AG04450 (cell line): ENCODE data around the gene STAM. TPM values are rescaled to one million over a fixed set of nuclear protein-coding genes. Genes with fewer than 3 reads are reported as not detected.

Experiments used
- CTCF ChIA-PET: fragments of 300-600, 350-600 bp; formaldehyde crosslinking; extraction: SDS; loops from one replicate; lab custom pipeline; 2022; ENCODE audit warnings: antibody characterized with exemption, inconsistent platforms; lab: Charles Lee
- POLR2A ChIA-PET: fragments of 350-600 bp; formaldehyde crosslinking; extraction: SDS; loops from one replicate; lab custom pipeline; 2021; ENCODE audit warnings: antibody characterized with exemption, inconsistent platforms; lab: Yijun Ruan, JAX
- DNase-seq: peaks from one replicate; pipeline ENCODE4 v3.0.0-alpha.2; 2011; ENCODE audit warnings: low read depth, low spot score
- H3K27ac ChIP-seq: one replicate; pipeline ENCODE4 v1.5.1; 2012; ENCODE audit warnings: low read depth, low read length, control low read depth
- H3K27me3 ChIP-seq: one replicate; pipeline ENCODE4 v1.6.0; 2012; ENCODE audit warnings: low read length; ENCODE audit not compliant: control insufficient read depth, insufficient read depth
- H3K4me3 ChIP-seq: 2 replicates; pipeline ENCODE4 v1.5.1; 2011; ENCODE audit warnings: mild to moderate bottlenecking, low read depth, low read length, control low read depth
- H3K9me3 ChIP-seq: 2 replicates; pipeline ENCODE4 v1.5.1; 2012; ENCODE audit warnings: low read length; ENCODE audit not compliant: control insufficient read depth, insufficient read depth
- CTCF ChIP-seq: IDR thresholded peaks from 2 replicates; pipeline ENCODE4 v1.5.1; 2011; ENCODE audit warnings: low read depth, low read length, control low read depth, inconsistent platforms
- polyA plus RNA-seq: library from polyadenylated mRNA; depleted of rRNA; stranded (reverse); fragments of >200 nt; gene quantifications from 2 replicates; pipeline ENCODE4 v1.2.3, GENCODE V29; 2011

The STAM gene
- polyA plus RNA-seq, 1 experiment: 43.6 TPM

- DNase-seq: peak; percentile 15
- peak overlapping the region; percentile 29; the same call in 1 of the 2 replicates for H3K4me3 ChIP-seq
- H3K27ac ChIP-seq: no peak overlapping the region
- CTCF ChIA-PET: interaction anchor here (0.6 to 3.3 kb wide), 29 partner anchors 8 to 544 kb away, joined by 3 to 14 read pairs (median 4); no protein-coding TSS in a partner anchor
- peak; percentile 86 for TF ChIP-seq CTCF
- no peaks in the 10 kb centered on the region for H3K27me3 ChIP-seq
- H3K9me3 ChIP-seq: no peaks in the 10 kb centered on the region
- POLR2A ChIA-PET: no interaction called here
These were observed 99.0 kb downstream of the STAM start for GRCh38 chr10:17742918-17743317.

GRCh38 chr10:17743437-17743836 lies 99.5 kb downstream of the STAM start:
- ChIA-PET POLR2A (no interaction called here), CTCF (interaction anchor here (0.7 to 3.3 kb wide), 11 partner anchors 13 to 473 kb away, joined by 3 to 14 read pairs (median 5); no protein-coding TSS in a partner anchor)
- TF ChIP-seq CTCF: no peak
- DNase-seq: no peak
- no peaks in the 10 kb centered on the region for H3K9me3 ChIP-seq
- H3K27ac ChIP-seq: no peak overlapping the region
- H3K4me3 ChIP-seq: no peak overlapping the region
- no peaks in the 10 kb centered on the region for H3K27me3 ChIP-seq

- ChIA-PET CTCF (interaction anchor here (1.1 to 3.3 kb wide), 5 partner anchors 104 to 472 kb away, joined by 3 to 14 read pairs (median 5); no protein-coding TSS in a partner anchor), POLR2A (no interaction called here)
- no peak for DNase-seq
- Histone ChIP-seq H3K9me3 (no peaks in the 10 kb centered on the region), H3K27me3 (no peaks in the 10 kb centered on the region), H3K27ac (no peak overlapping the region), H3K4me3 (no peak overlapping the region)
- TF ChIP-seq CTCF: no peak
These were observed 100.5 kb downstream of the STAM start for GRCh38 chr10:17744341-17744861.

- Histone ChIP-seq H3K27me3 (no peaks in the 10 kb centered on the region), H3K4me3 (no peak overlapping the region), H3K27ac (no peak overlapping the region), H3K9me3 (no peaks in the 10 kb centered on the region)
- POLR2A ChIA-PET: no interaction called here
- TF ChIP-seq CTCF: no peak
- no peak for DNase-seq
- CTCF ChIA-PET: interaction anchor here (0.8 to 3.6 kb wide), 2 partner anchors 11 to 141 kb away, joined by 3 to 16 read pairs; no protein-coding TSS in a partner anchor
These were observed 104.1 kb downstream of the STAM start for GRCh38 chr10:17747883-17748550.

GRCh38 chr10:17749890-17750289 lies 105.9 kb downstream of the STAM start:
- TF ChIP-seq CTCF: no peak
- no peaks in the 10 kb centered on the region for H3K27me3 ChIP-seq
- DNase-seq: no peak
- no peak overlapping the region for H3K4me3 ChIP-seq
- no peaks in the 10 kb centered on the region for H3K9me3 ChIP-seq
- ChIA-PET POLR2A (no interaction called here), CTCF (no interaction called here)
- no peak overlapping the region for H3K27ac ChIP-seq
